Heart right ventricle (tissue), 16 donors: ENCODE data around the gene DAG1. TPM values are rescaled to one million over a fixed set of nuclear protein-coding genes. Genes with fewer than 3 reads are reported as not detected.

Experiments
- ATAC-seq, 8 donors: fragments of 200-7000 bp; cut with Tn5 transposase; one replicate each; pipeline ENCODE4 v1.9.1; 2020; ENCODE audit warnings: mild to moderate bottlenecking in 8 of 8, moderate library complexity in 8 of 8, moderate number of reproducible peaks in 1 of 8
- DNase-seq, 2 donors: peaks; one replicate each; pipeline ENCODE4 v3.0.0-alpha.2; 2020
- H3K27ac ChIP-seq, 10 donors: fragments of 200-600 bp; sonication (generic) in 2 of 10; one replicate each; pipeline versions ENCODE4 v1.5.0 to v1.8.0; 2020 to 2022; ENCODE audit warnings: mild to moderate bottlenecking in 3 of 10
- H3K27me3 ChIP-seq, 7 donors: fragments of 200-600 bp; one replicate each; pipeline ENCODE4 v1.8.0; 2021 to 2022; ENCODE audit warnings: mild to moderate bottlenecking in 2 of 7
- H3K36me3 ChIP-seq, 9 donors: fragments of 200-600 bp; sonication (generic) in 1 of 9; one replicate each; pipeline versions ENCODE4 v1.5.0 to v1.8.0; 2020 to 2022; ENCODE audit warnings: mild to moderate bottlenecking in 2 of 9
- H3K4me1 ChIP-seq, 9 donors: fragments of 200-600 bp; sonication (generic) in 1 of 9; one replicate each; pipeline versions ENCODE4 v1.5.0 to v1.8.0; 2020 to 2022; ENCODE audit warnings: mild to moderate bottlenecking in 4 of 9
- H3K4me3 ChIP-seq, 10 donors: fragments of 200-600 bp; sonication (generic) in 2 of 10; one replicate each; pipeline versions ENCODE4 v1.5.0 to v1.8.0; 2020 to 2022; ENCODE audit warnings: mild to moderate bottlenecking in 7 of 10, moderate library complexity in 2 of 10
- H3K9me3 ChIP-seq, 11 donors: fragments of 200-600 bp in 10 of 11; sonication (generic) in 2 of 11; one replicate each; pipeline versions ENCODE4 v1.5.0 to v1.8.0; 2013 to 2022; ENCODE audit warnings: mild to moderate bottlenecking in 2 of 11, control low read depth in 1 of 11, moderate library complexity in 1 of 11
- intact Hi-C, 10 donors: fragments of 100-400 bp; cut with DNase I; formaldehyde crosslinking; loops; one replicate each; pipeline versions ENCODE4 v1.11.1 to v1.14.2; 2022
- polyA plus RNA-seq, 2 donors: library from polyadenylated mRNA; stranded (reverse); fragments of 200-250 nt; gene quantifications; one replicate each; pipeline ENCODE4 v1.2.3, GENCODE V29; 2013
- total RNA-seq, 10 donors: library from RNA; stranded (reverse); fragmentation: NEBNext Ultra II Directional in 3 of 10; extraction: Animal tissue kit (Norgen Biotek cat#: 25700) in 3 of 10; gene quantifications; one replicate each; pipeline versions ENCODE4 v1.2.1 to v1.2.4, GENCODE V29; 2021 to 2023
- TF ChIP-seq, protein P1 (sequence below), 9 donors: fragments of 200-600 bp; sonication (generic) in 2 of 9; IDR thresholded peaks; one replicate each; pipeline versions ENCODE4 v1.5.0 to v1.8.0; 2021 to 2022; ENCODE audit warnings: antibody characterized with exemption in 9 of 9, mild to moderate bottlenecking in 5 of 9, moderate library complexity in 1 of 9
- donor health status: Arrhythmogenic right ventricular cardiomyopathy.
- donor health status: ischemic (EF 13 %, LVEDD 7.1; RV severe dilation, severe dysfunction).
- donor health status: healthy with polysubstance abuse.
- donor health status: DM: no; HTN: yes; CAD: no.
- donor health status: DM: no; HTN: no; CAD: no.
- donor health status: ischemic (EF 25% LVEDD 6.9; RV normal size, moderate dysfunction).
- donor health status: ischemic (EF 25% LVEDD 5.7; RV mildly dilated, moderate dysfunction).
- donor health status: healthy.
- donor health status: DM: yes; HTN: yes; CAD: no.
- donor health status: Ischemic cardiomyopathy.
- donor health status: ischemic (EF 35%, LVEDD 5.7; RV mildly dilated, moderate dysfunction).
- donor health status: nonischemic (EF 11% LVEDD 7.7; RV severe dilation, severe dysfunction).
- donor health status: DM: yes; HTN: yes; CAD: no.
- donor health status: PGD.
- donor health status: ischemic (EF 29% LVEDD 5.4; RV normal size, mild dysfunction).
- donor health status: nonischemic (EF 23%, LVEDD 6.1; RV moderate dilation, normal function).

Gene DAG1
- total and polyA plus RNA-seq, 12 donors = 37.7 to 173 (median 135) TPM

DNA sequence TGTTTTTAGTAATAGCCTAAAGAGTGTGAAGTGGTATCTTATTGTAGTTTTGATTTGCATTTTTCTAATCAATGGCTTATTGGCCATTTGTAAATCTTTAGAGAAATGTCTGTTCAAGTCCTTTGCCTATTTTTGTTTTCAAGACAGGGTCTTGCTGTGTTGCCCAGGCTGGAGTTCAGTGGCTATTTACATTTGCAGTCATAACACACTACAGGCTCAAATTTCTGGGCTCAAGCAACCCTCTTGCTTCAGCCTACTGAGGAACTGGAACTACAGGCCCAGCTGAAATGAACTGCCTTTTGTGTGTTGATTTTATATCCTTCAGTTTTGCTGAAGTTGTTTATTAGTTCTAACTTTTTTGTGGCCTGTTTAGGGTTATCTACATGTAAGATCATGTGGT lies 112.1 kb downstream of the DAG1 start:
- Histone ChIP-seq H3K9me3 (peaks cover 0 to 11% (median 0%) of the 10 kb centered on the region in 11 donors), H3K4me1 (no peaks in the 10 kb centered on the region), H3K36me3 (no peaks in the 10 kb centered on the region), H3K4me3 (no peak overlapping the region), H3K27me3 (no peaks in the 10 kb centered on the region), H3K27ac (no peak overlapping the region)
- intact Hi-C loops = no loop called here
- no peak for ATAC-seq
- TF ChIP-seq, protein P1, sequence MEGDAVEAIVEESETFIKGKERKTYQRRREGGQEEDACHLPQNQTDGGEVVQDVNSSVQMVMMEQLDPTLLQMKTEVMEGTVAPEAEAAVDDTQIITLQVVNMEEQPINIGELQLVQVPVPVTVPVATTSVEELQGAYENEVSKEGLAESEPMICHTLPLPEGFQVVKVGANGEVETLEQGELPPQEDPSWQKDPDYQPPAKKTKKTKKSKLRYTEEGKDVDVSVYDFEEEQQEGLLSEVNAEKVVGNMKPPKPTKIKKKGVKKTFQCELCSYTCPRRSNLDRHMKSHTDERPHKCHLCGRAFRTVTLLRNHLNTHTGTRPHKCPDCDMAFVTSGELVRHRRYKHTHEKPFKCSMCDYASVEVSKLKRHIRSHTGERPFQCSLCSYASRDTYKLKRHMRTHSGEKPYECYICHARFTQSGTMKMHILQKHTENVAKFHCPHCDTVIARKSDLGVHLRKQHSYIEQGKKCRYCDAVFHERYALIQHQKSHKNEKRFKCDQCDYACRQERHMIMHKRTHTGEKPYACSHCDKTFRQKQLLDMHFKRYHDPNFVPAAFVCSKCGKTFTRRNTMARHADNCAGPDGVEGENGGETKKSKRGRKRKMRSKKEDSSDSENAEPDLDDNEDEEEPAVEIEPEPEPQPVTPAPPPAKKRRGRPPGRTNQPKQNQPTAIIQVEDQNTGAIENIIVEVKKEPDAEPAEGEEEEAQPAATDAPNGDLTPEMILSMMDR (IDR thresholded peaks at IDR 0.05) = no peak
- DNase-seq = no peak

Other genes with a start within 250 kb of the DAG1 start
- 1 to 10 TPM; 2.3 to 4.1 (median 2.8) TPM for gene C3orf62, start 193.0 kb upstream of the DAG1 start, total RNA-seq
- 1 to 10 TPM; 2.4 to 9.1 TPM for gene C3orf62, start 193.0 kb upstream of the DAG1 start, polyA plus RNA-seq
- gene USP4, start 130.2 kb upstream of the DAG1 start, total RNA-seq = 10 to 100 TPM; 35.4 to 48.3 (median 43.5) TPM
- gene USP4, start 130.2 kb upstream of the DAG1 start, polyA plus RNA-seq = 10 to 100 TPM; 19.9 to 52.4 TPM
- gene GPX1, start 111.9 kb upstream of the DAG1 start, total RNA-seq = 100 to 1,000 TPM in 5 of 10 donors, 10 to 100 TPM in 5; 85.2 to 223 (median 102) TPM
- gene GPX1, start 111.9 kb upstream of the DAG1 start, polyA plus RNA-seq = 100 to 1,000 TPM; 203 to 267 TPM
- 100 to 1,000 TPM; 226 to 335 (median 250) TPM for gene RHOA, start 58.3 kb upstream of the DAG1 start, total RNA-seq
- 100 to 1,000 TPM; 139 to 291 TPM for gene RHOA, start 58.3 kb upstream of the DAG1 start, polyA plus RNA-seq
- 10 to 100 TPM; 13.9 to 22.6 (median 17.6) TPM for gene TCTA, start 57.8 kb upstream of the DAG1 start, total RNA-seq
- gene TCTA, start 57.8 kb upstream of the DAG1 start, polyA plus RNA-seq = 10 to 100 TPM; 16.5 to 19.0 TPM
- 10 to 100 TPM; 21.3 to 40.9 (median 34.3) TPM for gene AMT, start 47.8 kb upstream of the DAG1 start, total RNA-seq
- gene AMT, start 47.8 kb upstream of the DAG1 start, polyA plus RNA-seq = 10 to 100 TPM in 1 of 2 donors, 1 to 10 TPM in 1; 3.2 to 22.6 TPM
- gene NICN1, start 40.9 kb upstream of the DAG1 start, total RNA-seq = 10 to 100 TPM; 13.9 to 22.5 (median 18.3) TPM
- gene NICN1, start 40.9 kb upstream of the DAG1 start, polyA plus RNA-seq = 1 to 10 TPM; 7.7 to 8.3 TPM
- 1 to 10 TPM in 4 of 10 donors, under 1 TPM in 6; 0.17 to 1.4 (median 0.68) TPM for gene BSN, start 84.2 kb downstream of the DAG1 start, total RNA-seq
- gene BSN, start 84.2 kb downstream of the DAG1 start, polyA plus RNA-seq = under 1 TPM; 0.06 to 0.37 TPM
- 100 to 1,000 TPM; 101 to 140 (median 110) TPM for gene APEH, start 204.1 kb downstream of the DAG1 start, total RNA-seq
- 10 to 100 TPM; 18.2 to 65.7 TPM for gene APEH, start 204.1 kb downstream of the DAG1 start, polyA plus RNA-seq
- 1 to 10 TPM; 2.3 to 5.1 (median 3.8) TPM for gene MST1, start 219.2 kb downstream of the DAG1 start, total RNA-seq
- gene MST1, start 219.2 kb downstream of the DAG1 start, polyA plus RNA-seq = 10 to 100 TPM in 1 of 2 donors, 1 to 10 TPM in 1; 3.3 to 16.0 TPM
- gene RNF123, start 219.3 kb downstream of the DAG1 start, total RNA-seq = 10 to 100 TPM; 41.5 to 61.8 (median 51.4) TPM
- 10 to 100 TPM; 23.6 to 30.8 TPM for gene RNF123, start 219.3 kb downstream of the DAG1 start, polyA plus RNA-seq
- gene AMIGO3, start 249.4 kb downstream of the DAG1 start, total RNA-seq = under 1 TPM in 2 of 10 donors, not detected in 8; 0.09 to 0.15 TPM
- 1 to 10 TPM; 1.8 to 2.1 TPM for gene AMIGO3, start 249.4 kb downstream of the DAG1 start, polyA plus RNA-seq